PC-3 (cell line): Measurements from ENCODE around the gene OTUD6A.

ENCODE experiments used
- CTCF ChIP-seq: fragments of 300-600 bp; sonication (generic); conservative IDR thresholded peaks from 2 replicates; pipeline ENCODE4 v1.5.1; 2017; ENCODE audit warnings: antibody characterized with exemption, low read depth, mild to moderate bottlenecking, low read length
- EZH2 ChIP-seq: fragments of 300-600 bp; sonication (generic); IDR thresholded peaks from one replicate; pipeline ENCODE4 v1.6.1; 2017; ENCODE audit warnings: antibody characterized with exemption, mild to moderate bottlenecking, low read length; ENCODE audit not compliant: unreplicated experiment

- TF ChIP-seq CTCF (no peak), EZH2 (no peak)
Observed at GRCh38 chrX:70025464-70025863, 36.8 kb upstream of the OTUD6A start.
